Tibial artery (tissue), 4 donors: ENCODE data around the gene KCNK17.

ENCODE experiments used
- DNase-seq, 2 donors: peaks; one replicate each; pipeline ENCODE4 v3.0.0-alpha.2; 2019
- H3K27ac ChIP-seq, 2 donors: fragments of 200-600 bp; sonication (generic) in 1 of 2; 1 replicate in 1 of 2; 2 replicates in 1 of 2; pipeline ENCODE4 v1.5.1; 2018 to 2019; ENCODE audit warnings: mild to moderate bottlenecking in 1 of 2
- H3K27me3 ChIP-seq, 2 donors: fragments of 200-600 bp; sonication (generic) in 1 of 2; one replicate each; pipeline versions ENCODE4 v1.5.1 to v1.6.0; 2016 to 2019
- H3K36me3 ChIP-seq, 3 donors: fragments of 200-600 bp; sonication (generic) in 2 of 3; one replicate each; pipeline ENCODE4 v1.5.1; 2016 to 2019; ENCODE audit warnings: mild to moderate bottlenecking in 2 of 3
- H3K4me1 ChIP-seq, 4 donors: fragments of 200-600 bp; sonication (generic) in 2 of 4; 1 replicate in 3 of 4; 2 replicates in 1 of 4; pipeline ENCODE4 v1.5.1; 2016 to 2019
- H3K4me3 ChIP-seq, 2 donors: fragments of 200-600 bp; sonication (generic) in 1 of 2; 1 replicate in 1 of 2; 2 replicates in 1 of 2; pipeline ENCODE4 v1.5.1; 2018 to 2019; ENCODE audit warnings: mild to moderate bottlenecking in 2 of 2
- H3K9me3 ChIP-seq, 3 donors: fragments of 200-600 bp; sonication (generic) in 1 of 3; one replicate each; pipeline ENCODE4 v1.5.1; 2016 to 2019
- intact Hi-C: fragments of 100-400 bp; cut with DNase I; formaldehyde crosslinking; loops from one replicate; pipeline ENCODE4 v1.15.0; 2023; ENCODE audit warnings: low total_unique reads
- TF ChIP-seq, protein P1 (sequence below), 2 experiments: fragments of 200-600 bp in 1 of 2; fragments of 450-650 bp in 1 of 2; IDR thresholded peaks; one replicate each; pipeline ENCODE4 v1.5.1; 2017 to 2019; ENCODE audit warnings: antibody characterized with exemption in 2 of 2, mild to moderate bottlenecking in 1 of 2, moderate library complexity in 1 of 2

Gene KCNK17

DNA sequence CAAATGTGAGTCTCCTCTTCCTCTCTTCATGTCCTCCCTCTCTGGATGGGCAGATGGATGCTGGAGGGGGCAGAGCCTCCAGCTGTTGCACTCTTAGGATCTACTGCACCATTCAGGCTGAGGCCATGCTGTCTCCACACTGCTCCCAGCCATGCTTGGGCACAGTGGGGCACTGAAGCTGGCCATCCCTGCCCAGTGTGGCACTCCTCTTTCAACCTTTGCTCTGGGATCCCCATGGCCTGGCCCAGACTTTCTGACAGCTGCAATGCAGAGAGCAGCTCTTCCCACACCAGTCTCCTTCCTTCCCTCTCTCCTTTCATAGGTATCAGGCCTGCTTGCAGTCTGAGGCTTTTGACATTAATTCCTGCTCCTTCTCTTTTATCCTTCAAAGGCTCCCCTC is 9.3 kb downstream of the KCNK17 start:
- Histone ChIP-seq H3K9me3 (no peaks in the 10 kb centered on the region), H3K36me3 (no peaks in the 10 kb centered on the region), H3K4me1 (peaks cover 0 to 11% (median 2%) of the 10 kb centered on the region in 4 donors), H3K4me3 (no peak overlapping the region), H3K27me3 (no peaks in the 10 kb centered on the region), H3K27ac (no peak overlapping the region)
- DNase-seq = no peak
- TF ChIP-seq, protein P1, sequence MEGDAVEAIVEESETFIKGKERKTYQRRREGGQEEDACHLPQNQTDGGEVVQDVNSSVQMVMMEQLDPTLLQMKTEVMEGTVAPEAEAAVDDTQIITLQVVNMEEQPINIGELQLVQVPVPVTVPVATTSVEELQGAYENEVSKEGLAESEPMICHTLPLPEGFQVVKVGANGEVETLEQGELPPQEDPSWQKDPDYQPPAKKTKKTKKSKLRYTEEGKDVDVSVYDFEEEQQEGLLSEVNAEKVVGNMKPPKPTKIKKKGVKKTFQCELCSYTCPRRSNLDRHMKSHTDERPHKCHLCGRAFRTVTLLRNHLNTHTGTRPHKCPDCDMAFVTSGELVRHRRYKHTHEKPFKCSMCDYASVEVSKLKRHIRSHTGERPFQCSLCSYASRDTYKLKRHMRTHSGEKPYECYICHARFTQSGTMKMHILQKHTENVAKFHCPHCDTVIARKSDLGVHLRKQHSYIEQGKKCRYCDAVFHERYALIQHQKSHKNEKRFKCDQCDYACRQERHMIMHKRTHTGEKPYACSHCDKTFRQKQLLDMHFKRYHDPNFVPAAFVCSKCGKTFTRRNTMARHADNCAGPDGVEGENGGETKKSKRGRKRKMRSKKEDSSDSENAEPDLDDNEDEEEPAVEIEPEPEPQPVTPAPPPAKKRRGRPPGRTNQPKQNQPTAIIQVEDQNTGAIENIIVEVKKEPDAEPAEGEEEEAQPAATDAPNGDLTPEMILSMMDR (IDR thresholded peaks at IDR 0.05) = no peak
- intact Hi-C loops = loop anchor here (10.0 kb wide), 2 partner anchors 330 to 430 kb away; no protein-coding TSS in a partner anchor

DNA sequence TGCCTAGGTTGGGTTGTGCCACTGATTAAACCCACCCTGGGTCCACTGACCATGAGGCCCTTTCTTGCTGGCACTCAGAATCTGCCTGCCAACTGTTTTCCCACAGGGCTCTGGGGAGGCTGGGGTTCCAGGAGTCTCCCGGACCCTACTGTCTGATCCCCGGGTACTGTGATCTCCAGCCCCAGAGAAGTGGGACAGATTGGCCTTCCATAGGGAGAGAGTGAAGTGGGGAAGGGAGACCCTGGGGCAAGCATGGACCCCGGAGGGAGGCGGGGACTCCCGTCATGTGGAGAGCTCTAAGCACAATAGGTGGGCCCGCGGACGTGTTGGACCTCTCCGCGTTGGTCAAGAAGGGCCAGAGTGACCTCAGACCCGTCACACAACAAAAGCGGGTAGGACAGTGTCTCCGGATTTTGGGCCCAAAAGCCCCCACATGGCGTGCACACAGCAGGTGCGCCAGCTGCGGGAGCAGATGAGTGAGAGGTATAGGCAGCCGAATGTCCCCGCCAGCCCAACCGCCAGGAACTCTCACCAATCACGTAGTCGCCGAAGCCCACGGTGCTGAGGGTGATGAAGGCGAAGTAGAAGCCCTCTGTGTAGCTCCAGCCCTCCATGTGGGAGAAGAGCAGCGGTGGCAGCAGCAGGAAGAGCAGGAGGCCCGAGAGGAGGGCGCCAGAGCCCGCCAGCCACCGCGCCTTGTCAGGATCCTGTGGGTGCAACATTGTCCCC is 10.6 kb downstream of the KCNK17 start:
- H3K27ac ChIP-seq = no peak overlapping the region
- TF ChIP-seq, protein P1 (IDR thresholded peaks at IDR 0.05) = no peak
- no peak overlapping the region for H3K4me3 ChIP-seq
- no peaks in the 10 kb centered on the region for H3K27me3 ChIP-seq
- no peaks in the 10 kb centered on the region for H3K9me3 ChIP-seq
- peaks cover 0 to 11% (median 2%) of the 10 kb centered on the region in 4 donors for H3K4me1 ChIP-seq
- intact Hi-C loops = loop anchor here (2.0 to 10.0 kb wide), 3 partner anchors 137 to 429 kb away; no protein-coding TSS in a partner anchor
- no peak for DNase-seq
- no peaks in the 10 kb centered on the region for H3K36me3 ChIP-seq

DNA sequence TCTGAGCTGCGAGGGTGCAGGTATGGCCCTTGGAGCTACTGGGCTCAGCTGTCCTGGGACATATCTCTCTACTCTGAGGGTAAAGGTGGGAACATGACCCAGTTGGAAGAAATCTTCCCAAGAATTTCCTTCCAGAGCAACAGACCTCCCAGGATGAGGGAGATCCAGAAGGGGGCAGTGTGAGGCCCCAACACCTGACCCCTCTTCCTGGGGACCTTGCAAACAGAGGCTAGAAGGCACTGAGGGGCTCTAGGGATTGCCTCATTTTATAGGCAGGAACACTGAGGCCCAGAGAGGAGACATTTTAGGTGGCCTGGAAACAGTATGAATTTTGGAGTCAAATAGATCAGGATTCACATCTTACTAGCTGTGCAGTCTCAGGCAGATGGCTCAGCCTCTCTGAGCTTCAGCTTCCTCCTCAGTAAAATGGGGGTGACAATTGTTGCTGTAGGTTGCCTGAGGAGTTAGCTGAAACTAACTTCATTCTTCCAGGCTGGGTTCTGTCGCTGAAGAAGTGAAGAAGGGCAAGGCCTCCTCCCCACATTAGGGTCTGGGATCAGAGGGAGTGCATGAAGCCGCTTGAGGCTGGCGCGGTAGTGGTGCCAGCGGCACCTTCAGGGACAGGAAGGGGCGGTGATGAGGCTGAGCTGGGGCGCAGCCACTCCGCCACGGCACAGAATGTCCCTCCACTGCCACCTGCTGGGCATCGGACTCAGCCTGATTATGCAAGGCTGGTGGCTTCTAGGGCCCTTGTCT is 11.4 kb downstream of the KCNK17 start:
- no peaks in the 10 kb centered on the region for H3K27me3 ChIP-seq
- TF ChIP-seq, protein P1 (IDR thresholded peaks at IDR 0.05) = peak; percentile 84 to 90
- H3K9me3 ChIP-seq = no peaks in the 10 kb centered on the region
- no peak overlapping the region for H3K27ac ChIP-seq
- H3K4me1 ChIP-seq = peaks cover 0 to 11% (median 2%) of the 10 kb centered on the region in 4 donors
- peak; percentile 72 to 81 for DNase-seq
- H3K36me3 ChIP-seq = no peaks in the 10 kb centered on the region
- intact Hi-C loops = loop anchor here (2.0 to 10.0 kb wide), 3 partner anchors 136 to 428 kb away; no protein-coding TSS in a partner anchor
- no peak overlapping the region for H3K4me3 ChIP-seq

GRCh38 chr6:39302011-39302410 is 12.2 kb downstream of the KCNK17 start:
- DNase-seq = no peak
- H3K4me3 ChIP-seq = no peak overlapping the region
- no peaks in the 10 kb centered on the region for H3K9me3 ChIP-seq
- no peaks in the 10 kb centered on the region for H3K36me3 ChIP-seq
- TF ChIP-seq, protein P1 (IDR thresholded peaks at IDR 0.05) = no peak
- intact Hi-C loops = loop anchor here (2.0 to 10.0 kb wide), 3 partner anchors 135 to 427 kb away; no protein-coding TSS in a partner anchor
- H3K27me3 ChIP-seq = no peaks in the 10 kb centered on the region
- H3K27ac ChIP-seq = no peak overlapping the region
- H3K4me1 ChIP-seq = peaks cover 0 to 15% (median 3%) of the 10 kb centered on the region in 4 donors

DNA sequence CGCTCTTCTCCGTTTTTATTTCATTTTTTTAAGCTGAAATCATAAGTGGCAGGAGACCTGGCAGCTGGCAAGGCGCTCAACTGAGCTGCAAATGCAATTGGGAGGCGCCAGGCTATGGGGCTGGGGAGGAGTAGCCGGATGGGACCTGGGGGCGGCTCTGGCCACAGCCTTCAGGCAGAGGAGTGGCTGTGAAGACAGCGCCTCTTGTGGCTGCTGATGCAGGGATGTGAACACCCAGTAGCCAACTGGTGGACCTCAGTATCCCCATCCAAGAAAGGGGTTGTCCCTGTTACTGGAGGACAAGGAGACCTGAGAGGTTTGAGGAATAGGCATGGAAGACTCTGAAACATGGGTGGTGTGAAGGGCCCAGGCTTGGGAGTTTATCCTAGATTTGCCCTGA is 12.6 kb downstream of the KCNK17 start:
- Histone ChIP-seq H3K36me3 (no peaks in the 10 kb centered on the region), H3K27me3 (no peaks in the 10 kb centered on the region), H3K4me3 (no peak overlapping the region), H3K27ac (no peak overlapping the region), H3K4me1 (peaks cover 0 to 19% (median 5%) of the 10 kb centered on the region in 4 donors), H3K9me3 (no peaks in the 10 kb centered on the region)
- no peak for DNase-seq
- TF ChIP-seq, protein P1 (IDR thresholded peaks at IDR 0.05) = no peak
- intact Hi-C loops = loop anchor here (2.0 to 10.0 kb wide), 3 partner anchors 135 to 427 kb away; no protein-coding TSS in a partner anchor
